K562 (cell line): Measurements from ENCODE around the gene SAA2. TPM values are rescaled to one million over a fixed set of nuclear protein-coding genes. Genes with fewer than 3 reads are reported as not detected.

Experiments used
- ATAC-seq: fragments of 200-7000 bp; cut with Tn5 transposase; 3 replicates; pipeline ENCODE4 v1.9.1; 2020; ENCODE audit warnings: moderate library complexity
- BruUV-seq: library from RNA; stranded (reverse); fragments of 400-500 nt; replicated peaks from 2 replicates; lab custom pipeline; 2021; lab: Mats Ljungman, UMichigan
- CTCF ChIA-PET: fragments of 300-600 bp; formaldehyde crosslinking; extraction: SDS; loops from one replicate; lab custom pipeline; 2021; ENCODE audit warnings: low intra/inter-chr PET ratio; lab: Yijun Ruan, JAX
- POLR2A ChIA-PET: fragments of 300-600, 350-650 bp; sonication (Branson Sonifier 250); formaldehyde crosslinking; extraction: SDS; loops from one replicate; lab custom pipeline; 2021; ENCODE audit warnings: antibody characterized with exemption, inconsistent platforms; lab: Yijun Ruan, JAX
- DNase-seq, 4 experiments: peaks; one replicate each; pipeline versions ENCODE4 v3.0.0 to v3.0.0-alpha.2; 2011 to 2018; ENCODE audit warnings: low spot score in 3 of 4, mixed read lengths in 3 of 4; ENCODE audit errors: extremely low read depth in 1 of 4
- FAIRE-seq: peaks from 2 replicates; lab custom pipeline; 2011; peaks lifted over from hg19 to GRCh38; lab: Jason Lieb, UNC
- H2AFZ ChIP-seq: 2 replicates; pipeline ENCODE4 v1.6.0; 2011; ENCODE audit warnings: low read depth, low read length, control low read depth, inconsistent platforms
- H3K27ac ChIP-seq: fragments of 200-600 bp; 3 replicates; pipeline ENCODE4 v1.8.0; 2011; ENCODE audit warnings: low read depth, mild to moderate bottlenecking, control low read depth, inconsistent platforms, low read length, moderate library complexity, mixed read lengths; ENCODE audit errors: extremely low read depth
- H3K27me3 ChIP-seq, 2 experiments: fragments of 300-600 bp in 1 of 2; 2 replicates in 1 of 2; 3 replicates in 1 of 2; pipeline versions ENCODE4 v1.6.0 to v1.8.0; 2011; ENCODE audit warnings: inconsistent platforms in 2 of 2, low read length in 2 of 2, mild to moderate bottlenecking in 1 of 2, mixed read lengths in 1 of 2, moderate library complexity in 1 of 2; ENCODE audit not compliant: control insufficient read depth in 2 of 2, insufficient read depth in 2 of 2
- H3K36me3 ChIP-seq: fragments of 300-600 bp; 3 replicates; pipeline ENCODE4 v1.8.0; 2011; ENCODE audit warnings: mild to moderate bottlenecking, low read length, inconsistent platforms; ENCODE audit not compliant: control insufficient read depth, insufficient read depth
- H3K4me1 ChIP-seq, 2 experiments: fragments of 200-600 bp in 1 of 2; replicated peaks in 1 of 2; 2 replicates in 1 of 2; 3 replicates in 1 of 2; pipeline versions ENCODE4 v1.5.1 to v1.8.0; 2011; ENCODE audit warnings: inconsistent platforms in 2 of 2, low read length in 2 of 2, mild to moderate bottlenecking in 1 of 2, mixed read lengths in 1 of 2, moderate library complexity in 1 of 2; ENCODE audit not compliant: control insufficient read depth in 2 of 2, insufficient read depth in 2 of 2
- H3K4me2 ChIP-seq: 2 replicates; pipeline ENCODE4 v1.6.1; 2011; ENCODE audit warnings: low read length, control low read depth, inconsistent platforms, mixed read lengths; ENCODE audit not compliant: insufficient read depth
- H3K4me3 ChIP-seq: fragments of 200-600 bp; sonication (generic), shearing (Covaris generic); 2 replicates; pipeline ENCODE4 v1.5.1; 2016; ENCODE audit warnings: control low read depth, inconsistent platforms
- H3K79me2 ChIP-seq: fragments of 200-600 bp; 3 replicates; pipeline ENCODE4 v1.8.0; 2011; ENCODE audit warnings: low read length, inconsistent platforms; ENCODE audit not compliant: control insufficient read depth, insufficient read depth
- H3K9ac ChIP-seq, 2 experiments: 2 replicates each; pipeline versions ENCODE4 v1.6.0 to v1.6.1; 2011; ENCODE audit warnings: low read depth in 2 of 2, low read length in 2 of 2, control low read depth in 1 of 2, inconsistent platforms in 1 of 2, mild to moderate bottlenecking in 1 of 2, mixed read lengths in 1 of 2; ENCODE audit not compliant: insufficient read depth in 1 of 2
- H3K9me1 ChIP-seq: one replicate; pipeline ENCODE4 v1.6.0; 2011; ENCODE audit warnings: inconsistent platforms, mild to moderate bottlenecking, low read length, moderate library complexity; ENCODE audit not compliant: control insufficient read depth, insufficient read depth
- H3K9me3 ChIP-seq: replicated peaks from 2 replicates; pipeline ENCODE4 v1.5.1; 2011; ENCODE audit warnings: low read depth, low read length, inconsistent platforms; ENCODE audit not compliant: control insufficient read depth, insufficient read depth
- H4K20me1 ChIP-seq: replicated peaks from 2 replicates; pipeline ENCODE4 v1.6.1; 2011; ENCODE audit warnings: low read length, inconsistent platforms, mixed read lengths; ENCODE audit not compliant: control insufficient read depth, insufficient read depth
- ATF6 ChIP-seq: sonication (generic); formaldehyde crosslinking; IDR thresholded peaks from 2 replicates; pipeline ENCODE4 v1.4.0; 2020; ENCODE audit warnings: mild to moderate bottlenecking, missing genetic modification reagents
- BHLHE40 ChIP-seq: IDR thresholded peaks from 2 replicates; pipeline ENCODE4 v1.6.1; 2011; ENCODE audit warnings: low read length, improper control_type of control experiment
- CC2D1A ChIP-seq: fragments of 450-650 bp; IDR thresholded peaks from 2 replicates; pipeline ENCODE4 v1.6.1; 2017; ENCODE audit warnings: mild to moderate bottlenecking
- CTCFL ChIP-seq: IDR thresholded peaks from 2 replicates; pipeline ENCODE4 v1.6.1; 2011; ENCODE audit warnings: borderline replicate concordance, low read depth, mild to moderate bottlenecking, moderate library complexity, low read length; ENCODE audit not compliant: insufficient read depth, poor library complexity, severe bottlenecking
- DEAF1 ChIP-seq: fragments of 450-650 bp; formaldehyde crosslinking; IDR thresholded peaks from 2 replicates; pipeline ENCODE4 v1.4.0; 2020; ENCODE audit warnings: mild to moderate bottlenecking, moderate library complexity
- HEY1 ChIP-seq: fragments of 250-450 bp; sonication (Bioruptor Pico); IDR thresholded peaks from 2 replicates; pipeline ENCODE4 v1.5.0; 2020; ENCODE audit warnings: mild to moderate bottlenecking, moderate library complexity, borderline replicate concordance
- KDM2B ChIP-seq: fragments of 250-450 bp; sonication (Bioruptor Pico); IDR thresholded peaks from 2 replicates; pipeline ENCODE4 v1.8.0; 2021; ENCODE audit warnings: mild to moderate bottlenecking, moderate library complexity
- KLF16 ChIP-seq: IDR thresholded peaks from 2 replicates; pipeline ENCODE4 v1.6.1; 2016; ENCODE audit warnings: antibody characterized with exemption
- NFXL1 ChIP-seq: fragments of 450-650 bp; formaldehyde crosslinking; IDR thresholded peaks from 2 replicates; pipeline ENCODE4 v1.4.0; 2021; ENCODE audit warnings: mild to moderate bottlenecking
- RFX7 ChIP-seq: fragments of 250-450 bp; sonication (Bioruptor Pico); IDR thresholded peaks from 2 replicates; pipeline ENCODE4 v1.5.1; 2021; ENCODE audit warnings: mild to moderate bottlenecking
- SMAD4 ChIP-seq: fragments of 250-450 bp; sonication (Bioruptor Pico); conservative IDR thresholded peaks from 2 replicates; pipeline ENCODE4 v1.8.0; 2021; ENCODE audit warnings: inconsistent platforms, mild to moderate bottlenecking, moderate library complexity
- SMARCE1 ChIP-seq: fragments of 450-650 bp; IDR thresholded peaks from 2 replicates; pipeline ENCODE4 v1.7.1; 2016; ENCODE audit warnings: mild to moderate bottlenecking
- STAG1 ChIP-seq: sonication (generic); formaldehyde crosslinking; IDR thresholded peaks from 2 replicates; pipeline ENCODE4 v1.5.0; 2020; ENCODE audit warnings: missing genetic modification reagents, borderline replicate concordance
- ZNF232 ChIP-seq: sonication (generic); formaldehyde crosslinking; IDR thresholded peaks from 2 replicates; pipeline ENCODE4 v1.8.0; 2022; ENCODE audit warnings: mild to moderate bottlenecking, missing genetic modification reagents
- WGBS: fragments of 100-300 bp; shearing (Covaris generic); methylation state at CpG from one replicate; pipeline ENCODE4 v1.1.6; 2016; ENCODE audit warnings: low coverage, mixed read lengths; ENCODE audit not compliant: insufficient coverage; ENCODE audit errors: missing lambda C conversion rate; 5-methylcytosine and 5-hydroxymethylcytosine counted together
- in situ Hi-C: fragments of 300-500 bp; cut with MboI; formaldehyde crosslinking; loops from 4 replicates; pipeline ENCODE4 v1.15.0; 2018; ENCODE audit warnings: inconsistent platforms, mixed read lengths
- intact Hi-C: fragments of 100-400 bp; cut with micrococcal nuclease; formaldehyde crosslinking; loops from 2 replicates; pipeline ENCODE4 v1.14.2; 2022
- polyA plus RNA-seq, 8 experiments: library from polyadenylated mRNA; depleted of rRNA in 4 of 8; stranded (reverse) in 5 of 8; unstranded in 3 of 8; fragments of >200 nt; fragmentation: Nextera tagmentation in 2 of 8; fragmentation: Illumina TruSeq in 1 of 8; extraction: Ambion mirVana in 2 of 8; extraction: Trizol in 1 of 8; gene quantifications; 2 replicates each; pipeline versions ENCODE4 v1.2.1 to v1.2.3, GENCODE V29; 2011 to 2014; ENCODE audit warnings: inconsistent platforms in 1 of 8, missing spikeins in 1 of 8
- total RNA-seq, 7 experiments: library from RNA; depleted of rRNA in 6 of 7; stranded (reverse); fragments of >200 nt in 6 of 7; fragmentation: Illumina TruSeq in 2 of 7; extraction: Trizol in 2 of 7; gene quantifications; 2 replicates each; pipeline versions ENCODE4 v1.2.1 to v1.2.3, GENCODE V29; 2011 to 2021; ENCODE audit warnings: low replicate concordance in 1 of 7

The SAA2 gene
- total and polyA plus RNA-seq, 9 of the 15 experiments (the other 6 are each of a cell fraction or from before 2014, with no cell fraction given), result 4.6 TPM; not detected in 8

- WGBS, result 0% methylated on average over 1 of the region's 1 CpG
- no peak for TF ChIP-seq RFX7 (CRISPR knock-in tag)
- TF ChIP-seq STAG1 (CRISPR knock-in tag), result peak; percentile 44; the same call in 1 of the 2 replicates
- no peak; the same call in 1 of the 2 replicates for TF ChIP-seq KLF16
- peak; percentile 51 for TF ChIP-seq DEAF1 (CRISPR knock-in tag)
- no peak for TF ChIP-seq KDM2B (CRISPR knock-in tag)
- TF ChIP-seq HEY1 (CRISPR knock-in tag), result no peak
- TF ChIP-seq ZNF232 (CRISPR knock-in tag), result no peak
- no peak for TF ChIP-seq SMARCE1
- TF ChIP-seq CTCFL, result peak; percentile 34
- TF ChIP-seq NFXL1 (CRISPR knock-in tag), result no peak
- TF ChIP-seq BHLHE40, result no peak
- TF ChIP-seq CC2D1A, result 0 out of 2 replicates have a peak, but pooled peaks have one; percentile 26
- no peak for TF ChIP-seq ATF6 (CRISPR knock-in tag)
- no peak for TF ChIP-seq SMAD4 (CRISPR knock-in tag)
Observed at GRCh38 chr11:18243783-18244362, 4.6 kb downstream of the SAA2 start.

More at GRCh38 chr11:18243783-18244362, 4.6 kb downstream of the SAA2 start:
- H3K9ac ChIP-seq, result no peak overlapping the region
- H3K9me1 ChIP-seq, result no peaks in the 10 kb centered on the region
- peak; percentile 82 for ATAC-seq
- no peak overlapping the region for H3K4me3 ChIP-seq
- no peaks in the 10 kb centered on the region for H4K20me1 ChIP-seq
- no peak overlapping the region for H3K27ac ChIP-seq
- ChIA-PET CTCF (interaction anchor here (0.5 to 1.0 kb wide), 4 partner anchors 296 to 645 kb away, joined by 3 to 6 read pairs (median 3); no protein-coding TSS in a partner anchor), POLR2A (interaction anchor here (0.7 to 1.1 kb wide), 5 partner anchors 13 to 407 kb away, joined by 3 to 5 read pairs (median 3); partner anchors contain the start of gene SAAL1)
- DNase-seq, result peak; percentile 61 to 80 (median 66)
- no peaks in the 10 kb centered on the region for H3K36me3 ChIP-seq
- H3K27me3 ChIP-seq, result peaks cover 5 to 8% of the 10 kb centered on the region in 2 experiments; a peak in 3 of 5 replicates
- peak overlapping the region; percentile 18; the same call in 1 of the 2 replicates for H2AFZ ChIP-seq
- H3K4me2 ChIP-seq, result no peak overlapping the region
- in situ Hi-C loops, result loop anchor here (10.0 kb wide), 1 partner anchor 491 kb away; no protein-coding TSS in a partner anchor
- H3K4me1 ChIP-seq, result no peaks in the 10 kb centered on the region
- no TSS peak for BruUV-seq
- no peaks in the 10 kb centered on the region for H3K79me2 ChIP-seq
- intact Hi-C loops, result loop anchor here (1.0 to 10.0 kb wide), 2 partner anchors 407 to 491 kb away; no protein-coding TSS in a partner anchor
- FAIRE-seq, result peak; percentile 93
- H3K9me3 ChIP-seq, result no peaks in the 10 kb centered on the region
